HG03108 (cell line): ENCODE results near the gene LRRN4CL.
"Not testable (repeated sequence)": the region's sequence is repeated elsewhere in the genome, so short reads cannot be mapped to it uniquely, and the experiment has no call there.

Experiments used
- ATAC-seq: cut with Tn5 transposase; IDR thresholded peaks from one replicate; pipeline ENCODE4 v1.9.1; 2021; ENCODE audit warnings: moderate library complexity; ENCODE audit not compliant: unreplicated experiment

LRRN4CL gene

DNA sequence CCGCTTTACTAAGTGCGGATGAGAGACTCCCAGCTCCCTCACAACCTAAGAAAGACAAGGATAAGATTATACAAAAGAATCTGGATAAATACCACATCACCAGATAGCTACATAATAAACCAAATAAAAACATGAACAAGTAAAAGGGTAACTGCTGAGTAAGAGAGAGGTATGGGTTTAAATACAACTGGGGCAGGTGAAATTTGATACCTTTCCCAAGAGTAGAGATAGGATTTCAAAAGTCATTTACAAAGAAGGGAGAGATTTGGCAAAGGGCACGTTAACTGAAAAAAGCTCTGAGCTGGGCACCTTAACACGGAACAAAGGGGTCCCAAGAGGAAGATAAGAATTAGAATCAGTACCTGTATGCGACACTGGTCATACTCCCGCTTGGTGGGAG is 12.2 kb downstream of the LRRN4CL start:
- ATAC-seq = no peak

DNA sequence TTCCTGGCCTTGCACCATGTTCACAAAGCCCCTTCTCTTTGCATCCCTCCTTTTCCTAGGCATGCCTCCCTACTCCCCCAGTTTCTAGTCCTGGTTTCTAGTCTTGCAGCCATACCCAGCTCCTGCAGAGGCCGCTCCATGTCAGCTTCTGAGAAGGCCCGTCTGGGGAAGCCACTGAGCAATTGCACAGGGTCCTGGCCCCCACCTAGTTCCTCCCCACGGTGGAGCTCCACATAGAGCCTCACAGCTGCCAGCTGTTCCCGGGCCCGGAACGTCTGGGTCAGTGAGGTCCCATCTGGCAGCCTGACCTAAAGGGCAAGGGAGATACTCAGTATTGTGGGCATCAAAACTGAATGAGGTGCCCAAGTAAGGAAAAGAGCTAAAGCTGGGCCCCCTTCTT is 12.6 kb downstream of the LRRN4CL start:
- ATAC-seq = no peak

- not testable (repeated sequence) for ATAC-seq
Observed at GRCh38 chr11:62675415-62675814, 13.9 kb downstream of the LRRN4CL start.

DNA sequence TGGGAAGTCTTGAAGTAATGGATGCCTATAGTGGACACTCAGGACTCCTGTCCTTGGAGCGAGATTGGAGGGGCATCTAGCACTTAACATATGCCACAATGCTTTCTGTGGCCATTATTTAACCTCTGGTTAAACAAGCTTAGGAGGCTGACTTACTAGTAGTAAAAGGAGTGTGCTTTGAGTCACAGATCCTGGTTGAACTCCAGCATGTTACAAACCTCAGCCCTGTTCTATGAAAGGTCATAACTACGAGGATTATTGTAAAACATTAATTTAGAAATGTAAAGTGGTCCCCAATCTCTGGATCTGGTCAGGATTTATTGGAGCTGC is 16.2 kb downstream of the LRRN4CL start:
- no peak for ATAC-seq

- ATAC-seq = peak; percentile 53
Observed at GRCh38 chr11:62671608-62672389, 17.5 kb downstream of the LRRN4CL start, which contains the start of the genes LBHD1 and UQCC3. Gene LBHD1, minus strand, starts transcription at chr11:62672267. Its CDS starts 2,236 bp downstream, at chr11:62670031. Gene UQCC3, plus strand, starts transcription at chr11:62671673. Its CDS starts 73 bp downstream, at chr11:62671746.

- ATAC-seq = peak; percentile 5
Observed at GRCh38 chr11:62671236-62671607, 18.1 kb downstream of the LRRN4CL start.

- ATAC-seq = no peak
Observed at GRCh38 chr11:62669420-62670161, 19.7 kb downstream of the LRRN4CL start.

DNA sequence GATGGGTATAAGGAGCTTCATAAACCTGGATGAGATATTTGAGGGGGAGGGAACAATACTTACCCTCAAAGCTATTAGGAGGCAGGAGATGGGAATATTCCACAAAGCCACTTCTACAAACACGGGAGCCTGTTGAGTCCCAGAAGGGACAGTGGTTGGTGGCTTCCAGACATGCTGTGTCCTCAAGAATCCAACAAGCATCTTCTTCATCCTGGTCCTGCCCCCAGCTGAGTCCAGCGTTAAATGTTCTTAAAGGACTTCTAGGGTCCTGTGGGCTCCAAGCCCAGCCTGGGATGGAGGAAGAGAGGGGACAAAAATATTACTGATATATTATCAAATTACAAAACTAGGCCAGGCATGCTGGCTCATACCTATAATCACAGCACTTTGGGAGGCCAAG is 21.9 kb downstream of the LRRN4CL start:
- ATAC-seq = no peak

DNA sequence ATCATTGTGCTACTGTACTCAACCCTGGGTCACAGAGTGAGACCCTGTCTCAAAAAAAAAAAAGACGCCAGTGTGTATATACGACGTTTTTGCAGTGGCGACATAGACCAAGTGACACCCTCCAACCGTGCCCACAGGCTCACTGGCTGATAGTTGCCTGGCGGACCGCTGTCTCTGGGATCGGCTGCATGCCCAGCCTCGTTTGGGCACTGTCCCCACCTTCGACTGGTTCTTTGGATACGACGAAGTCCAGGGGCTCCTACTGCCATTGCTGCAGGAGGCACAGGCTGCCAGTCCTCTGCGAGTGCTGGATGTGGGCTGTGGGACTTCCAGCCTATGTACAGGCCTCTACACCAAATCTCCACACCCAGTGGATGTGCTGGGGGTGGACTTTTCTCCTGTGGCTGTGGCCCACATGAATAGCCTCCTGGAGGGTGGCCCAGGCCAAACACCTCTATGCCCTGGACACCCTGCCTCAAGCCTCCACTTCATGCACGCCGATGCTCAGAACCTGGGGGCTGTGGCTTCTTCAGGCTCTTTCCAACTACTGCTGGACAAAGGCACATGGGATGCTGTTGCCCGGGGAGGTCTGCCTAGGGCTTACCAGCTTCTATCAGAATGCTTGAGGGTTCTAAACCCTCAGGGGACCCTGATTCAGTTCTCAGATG is 22.9 kb downstream of the LRRN4CL start:
- no peak for ATAC-seq

GRCh38 chr11:62665599-62666258 is 23.6 kb downstream of the LRRN4CL start:
- peak; percentile 20 for ATAC-seq

GRCh38 chr11:62665075-62665598 is 24.2 kb downstream of the LRRN4CL start, which contains the start of the genes C11orf98 and CSKMT:
Gene C11orf98, minus strand, starts transcription at chr11:62665210. Its CDS starts 41 bp downstream, at chr11:62665169.
Gene CSKMT, plus strand, starts transcription at chr11:62665312. Its CDS starts 568 bp downstream, at chr11:62665880.
- peak; percentile 75 for ATAC-seq

DNA sequence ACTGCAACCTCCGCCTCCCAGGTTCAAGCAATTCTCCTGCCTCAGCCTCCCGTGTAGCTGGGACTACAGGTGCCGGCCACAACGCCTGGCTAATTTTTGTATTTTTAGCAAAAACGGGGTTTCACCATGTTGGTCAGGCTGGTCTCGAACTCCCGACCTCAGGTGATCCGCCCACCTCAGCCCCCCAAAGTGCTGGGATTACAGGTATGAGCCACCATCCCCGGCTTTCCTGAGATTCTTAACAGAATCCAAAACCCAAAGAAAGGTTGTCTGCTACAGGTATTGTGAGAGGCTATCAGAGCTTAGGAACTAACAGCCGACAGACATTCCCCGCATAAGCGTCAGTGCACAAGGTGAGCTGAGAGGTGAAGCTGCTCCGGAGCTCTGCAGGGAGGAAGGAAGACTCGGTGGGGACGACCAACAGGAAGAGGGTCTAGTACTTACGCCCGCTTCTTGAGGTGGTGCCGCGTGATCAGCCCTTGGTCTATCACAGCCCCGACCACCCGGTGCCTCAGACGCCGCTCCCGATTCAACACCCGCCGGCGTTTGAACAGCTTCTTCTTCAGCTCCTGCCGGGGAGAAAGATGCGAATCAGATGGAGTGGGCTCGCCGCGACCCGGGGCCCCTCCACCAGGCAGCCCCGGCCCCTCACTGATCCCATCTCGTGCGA is 24.8 kb downstream of the LRRN4CL start:
- peak; percentile 25 for ATAC-seq

GRCh38 chr11:62656796-62657429 is 32.4 kb downstream of the LRRN4CL start:
- ATAC-seq = no peak

DNA sequence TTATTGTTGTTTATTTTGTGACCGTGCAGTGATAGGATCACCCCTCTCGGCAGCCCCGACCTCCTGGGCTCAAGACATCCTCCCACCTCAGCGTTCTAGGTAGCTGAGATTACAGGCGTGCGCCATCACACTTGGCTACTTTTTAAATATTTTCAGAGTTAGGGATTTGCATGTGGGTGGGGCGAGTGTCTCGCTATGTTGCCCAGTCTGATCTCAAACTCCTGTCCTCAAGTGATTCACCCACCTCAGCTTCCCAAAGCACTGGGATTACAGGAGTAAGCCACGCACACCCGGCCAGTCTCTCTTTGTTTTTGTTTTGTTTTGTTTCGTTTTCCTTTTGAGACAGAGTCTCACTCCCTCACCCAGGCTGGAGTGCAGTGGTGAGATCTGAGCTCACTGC is 35.0 kb downstream of the LRRN4CL start:
- no peak for ATAC-seq

DNA sequence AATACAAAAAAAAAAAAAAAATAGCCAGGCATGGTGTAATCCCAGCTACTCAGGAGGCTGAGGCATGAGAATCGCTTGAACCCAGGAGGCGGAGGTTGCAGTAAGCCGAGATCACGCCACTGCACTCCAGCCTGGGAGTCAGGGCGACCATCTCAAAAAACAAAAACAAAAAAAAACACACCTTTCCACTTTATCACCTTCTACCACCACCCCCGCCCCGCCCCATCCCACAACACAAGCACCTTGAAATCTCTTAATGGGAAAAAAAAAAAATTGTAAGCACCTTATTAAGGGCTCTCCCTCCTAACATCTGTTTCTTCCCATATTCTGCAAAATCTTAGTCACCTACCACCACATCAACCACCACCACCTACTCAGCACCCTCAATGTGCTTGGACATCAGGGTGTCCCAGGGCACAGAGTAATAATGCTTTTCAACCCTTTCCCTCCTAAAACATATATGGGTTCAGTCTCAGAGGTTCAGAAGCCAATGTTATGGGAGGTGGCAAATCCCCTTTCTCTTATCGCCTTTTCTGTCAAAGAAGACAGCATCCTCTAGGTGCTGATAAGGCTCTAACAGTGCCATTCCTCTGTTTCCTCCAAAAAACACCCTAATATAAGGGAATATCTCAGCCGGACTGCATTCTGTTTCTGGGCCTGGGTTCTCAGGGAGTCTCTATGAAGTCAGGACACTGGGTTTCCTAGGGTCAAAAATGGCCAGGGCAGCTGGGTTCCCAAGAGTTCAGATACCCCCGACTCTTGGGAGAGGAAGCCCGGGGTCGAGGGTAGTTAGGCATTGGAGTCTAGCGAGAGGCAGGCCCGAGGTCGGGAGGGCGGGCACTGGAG is 36.9 kb downstream of the LRRN4CL start:
- no peak for ATAC-seq

GRCh38 chr11:62650283-62650682 is 39.0 kb downstream of the LRRN4CL start:
- ATAC-seq = not testable (repeated sequence)

DNA sequence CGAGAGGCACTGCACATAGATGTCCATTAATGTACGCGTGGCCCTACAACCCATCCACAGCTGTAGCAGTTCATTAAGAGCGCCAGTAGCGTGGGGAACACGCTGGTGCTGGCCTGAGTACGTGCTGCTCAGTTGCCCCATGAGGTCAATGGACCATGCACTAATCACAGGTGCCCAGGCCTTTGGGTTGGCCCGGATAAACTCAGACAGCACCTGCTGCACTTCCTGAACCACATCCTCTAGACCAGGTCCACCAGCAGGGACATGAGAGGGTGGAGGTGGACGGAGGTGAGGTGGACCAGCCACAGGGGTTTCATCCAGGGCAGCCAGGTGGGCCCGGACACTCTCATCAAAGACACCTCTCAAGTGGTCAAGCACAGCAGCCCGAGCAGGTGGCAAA is 39.8 kb downstream of the LRRN4CL start:
- ATAC-seq = no peak

DNA sequence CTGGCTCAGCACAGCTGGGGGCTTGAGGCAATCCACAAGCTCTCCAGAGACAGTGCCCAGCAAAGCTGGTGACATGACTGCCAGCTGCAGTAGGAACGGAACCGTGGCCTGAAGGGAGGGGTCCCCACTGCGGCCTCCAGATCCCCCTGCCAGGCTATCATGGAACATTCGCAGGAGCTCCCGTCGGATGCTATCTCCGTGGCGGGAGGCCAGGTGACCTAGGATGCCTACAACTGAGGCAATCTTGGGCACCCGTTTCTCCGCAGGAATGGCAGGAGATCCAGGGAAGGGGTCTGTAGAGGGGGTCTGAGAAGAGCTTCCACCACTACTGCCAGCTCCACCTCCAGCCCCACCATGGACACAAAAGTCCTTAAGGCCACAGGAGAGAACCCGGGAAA is 40.4 kb downstream of the LRRN4CL start:
- ATAC-seq = no peak
